Head of caudate nucleus (tissue), 42 donors: Measurements from ENCODE around the gene VWA7.

Source experiments
- DNase-seq, 42 donors: peaks; one replicate each; pipeline versions ENCODE4 v3.0.0 to v3.0.0-alpha.2; 2020 to 2021; ENCODE audit warnings: mixed read lengths in 7 of 42
- intact Hi-C: fragments of 100-400 bp; cut with DNase I; formaldehyde crosslinking; loops from one replicate; pipeline ENCODE4 v1.15.0; 2022

The VWA7 gene

DNA sequence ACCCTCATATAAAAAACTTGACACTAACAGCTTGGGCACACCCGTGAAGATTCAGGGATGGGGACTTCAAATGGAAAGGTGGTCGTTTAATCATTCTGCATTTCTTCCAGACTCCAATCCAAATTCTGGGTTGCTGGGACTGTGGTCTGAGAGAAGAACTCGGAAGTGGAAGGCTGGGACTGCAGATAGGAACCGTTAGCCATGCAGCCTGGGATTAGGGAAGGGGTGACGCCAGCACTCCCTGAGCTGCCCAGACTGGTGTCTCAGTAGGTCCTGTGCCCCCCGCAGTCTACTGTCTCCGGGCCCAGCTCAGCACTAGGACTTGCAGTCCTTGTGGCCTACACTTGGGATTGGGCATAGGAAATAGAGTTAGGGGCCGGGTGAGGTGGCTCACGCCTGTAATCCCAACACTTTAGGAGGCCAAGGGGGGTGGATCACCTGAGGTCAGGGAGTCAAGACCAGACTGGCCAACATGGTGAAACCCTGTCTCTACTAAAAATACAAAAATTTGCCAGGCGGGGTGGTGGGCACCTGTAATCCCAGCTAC lies 40.3 kb downstream of the VWA7 start:
- intact Hi-C loops, result loop anchor here (5.0 kb wide), 1 partner anchor 60 kb away; the partner anchor contains the start of gene VARS1
- DNase-seq, result no peak

DNA sequence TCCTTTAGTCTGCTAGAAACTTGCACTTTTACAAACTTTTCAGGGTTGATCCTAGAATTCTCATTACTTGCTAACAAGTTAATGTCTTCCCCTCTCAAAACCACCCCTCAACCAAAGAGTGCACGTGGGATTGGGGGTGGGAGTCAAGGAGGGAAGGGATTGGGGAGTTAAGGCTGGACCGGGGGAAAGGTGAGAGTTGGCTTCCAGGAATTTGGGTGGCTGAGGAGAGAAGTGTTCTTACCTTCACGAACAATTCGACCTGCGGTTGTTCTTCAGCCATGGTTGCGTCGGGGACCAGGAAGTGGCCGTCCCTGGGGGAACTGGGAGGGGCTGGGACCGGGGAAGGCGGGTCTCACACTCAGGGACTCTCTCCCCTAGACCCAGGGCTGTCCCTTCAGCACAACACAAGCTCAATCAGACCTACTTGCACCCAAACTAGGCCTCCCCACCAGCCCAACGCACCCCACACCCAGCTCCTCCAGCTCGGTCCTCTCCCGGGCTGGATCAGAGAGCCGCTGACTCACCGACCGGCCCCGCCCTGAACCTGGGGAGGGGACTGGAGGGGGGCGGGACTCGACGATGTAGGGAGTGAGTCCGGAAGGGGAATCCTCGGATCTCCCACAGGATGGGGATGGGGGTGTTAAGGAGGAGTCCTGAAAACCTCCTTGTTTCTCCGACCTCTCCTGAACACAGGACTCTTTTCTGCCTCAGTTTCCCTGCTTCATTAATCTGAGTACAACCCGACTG lies 40.9 kb downstream of the VWA7 start, which contains the start of gene CLIC1:
Gene CLIC1, minus strand, starts transcription at position 510 of the 747 bp plus-strand sequence. Its CDS starts 230 bp downstream, at position 280.
- peak in 20 of 42 donors; percentile 20 to 64 (median 40) for DNase-seq
- intact Hi-C loops, result loop anchor here (5.0 kb wide), 1 partner anchor 61 kb away; the partner anchor contains the start of gene VARS1

DNA sequence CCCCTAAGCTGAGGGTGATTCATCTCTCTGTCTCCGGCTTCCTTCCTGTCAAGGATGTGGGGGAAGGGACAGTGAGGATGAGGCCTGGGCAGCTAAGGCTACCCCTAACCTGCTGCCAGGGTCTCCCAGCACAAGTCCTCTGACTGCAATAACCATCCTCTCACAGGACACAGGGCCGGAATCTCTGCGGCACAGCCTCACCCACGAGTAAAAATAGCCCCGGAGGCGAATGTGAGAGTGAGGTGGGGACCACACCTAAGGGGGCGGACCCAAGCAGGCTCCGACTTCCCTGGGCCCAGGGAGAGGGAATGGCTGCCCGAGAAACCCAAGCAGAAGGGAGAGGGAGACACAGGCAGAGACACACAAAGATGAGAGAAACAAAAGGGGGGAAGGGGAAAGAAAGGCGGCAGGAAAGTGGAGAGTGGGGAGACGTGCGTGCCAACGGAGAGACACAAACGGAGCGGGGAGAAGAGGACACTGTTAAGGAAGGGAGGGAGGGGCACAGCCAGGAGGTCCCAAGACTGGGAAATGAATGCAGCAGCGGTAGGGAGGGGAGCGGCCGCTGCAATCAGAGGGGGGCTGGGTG lies 42.2 kb downstream of the VWA7 start:
- peak in 4 of 42 donors; percentile 27 to 56 (median 39) for DNase-seq
- intact Hi-C loops, result loop anchor here (5.0 kb wide), 1 partner anchor 62 kb away; the partner anchor contains the start of gene VARS1

GRCh38 chr6:31734247-31734820 lies 42.8 kb downstream of the VWA7 start:
- no peak for DNase-seq
- intact Hi-C loops, result no loop called here

GRCh38 chr6:31733734-31734133 lies 43.4 kb downstream of the VWA7 start:
- no peak for DNase-seq
- intact Hi-C loops, result no loop called here

- intact Hi-C loops, result no loop called here
Measured at GRCh38 chr6:31732029-31732428, 45.1 kb downstream of the VWA7 start.

DNA sequence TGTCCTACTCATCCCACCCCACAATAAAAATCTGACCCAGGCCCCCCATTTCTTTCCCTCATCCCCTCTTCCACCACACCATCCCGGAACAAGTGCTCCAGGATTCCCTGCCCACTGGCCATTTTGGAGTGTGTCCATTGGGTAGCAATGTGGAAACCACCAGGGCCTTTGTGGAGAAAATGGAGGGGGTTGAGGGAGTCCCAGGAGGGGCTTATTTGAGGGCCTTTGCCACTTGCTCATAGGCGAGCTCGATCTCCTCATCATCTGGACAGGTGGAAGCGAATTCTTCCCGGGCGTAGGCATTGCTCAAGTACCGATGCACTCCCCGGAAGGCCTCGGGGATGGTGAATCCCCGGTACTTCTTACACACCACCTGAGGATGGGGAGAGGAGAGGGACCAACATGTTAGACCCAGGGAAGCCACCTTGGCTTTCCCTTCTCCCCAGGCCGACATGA lies 46.5 kb downstream of the VWA7 start:
- no peak for DNase-seq
- intact Hi-C loops, result no loop called here

More at GRCh38 chr6:31732029-31732428, 45.1 kb downstream of the VWA7 start:
- no peak for DNase-seq

DNA sequence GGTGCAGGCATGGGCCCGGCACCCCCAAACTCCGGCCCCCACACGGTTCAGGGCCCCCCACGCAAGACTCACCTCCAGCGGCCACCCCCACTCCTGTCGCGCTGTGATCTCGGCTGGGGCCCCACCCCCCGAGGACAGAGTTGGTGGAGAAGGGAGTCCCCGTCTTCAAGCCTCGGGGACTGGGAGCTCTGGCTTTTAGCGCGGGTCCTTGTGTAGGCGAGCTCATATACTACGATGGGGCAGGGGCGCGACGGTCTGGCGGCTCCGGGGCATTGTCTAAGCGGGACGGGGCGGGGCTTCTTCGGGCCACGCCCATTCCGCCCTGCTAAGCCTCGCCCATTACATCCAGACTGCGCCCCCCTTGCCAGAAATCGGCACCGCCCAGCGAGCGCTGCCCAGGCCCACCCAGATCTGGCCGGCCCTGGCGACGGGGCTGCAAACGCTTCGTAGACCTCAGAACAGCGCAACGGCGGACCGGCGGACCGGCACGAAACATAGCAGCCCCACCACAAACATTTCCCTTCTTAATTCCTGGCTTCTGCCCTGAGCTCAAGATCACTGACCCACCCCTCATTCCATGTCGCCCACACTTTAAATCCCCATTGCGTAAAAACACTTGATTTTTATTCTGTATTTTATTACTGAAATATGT lies 47.0 kb downstream of the VWA7 start:
- intact Hi-C loops, result no loop called here
- DNase-seq, result peak; percentile 54 to 87 (median 74)

DNA sequence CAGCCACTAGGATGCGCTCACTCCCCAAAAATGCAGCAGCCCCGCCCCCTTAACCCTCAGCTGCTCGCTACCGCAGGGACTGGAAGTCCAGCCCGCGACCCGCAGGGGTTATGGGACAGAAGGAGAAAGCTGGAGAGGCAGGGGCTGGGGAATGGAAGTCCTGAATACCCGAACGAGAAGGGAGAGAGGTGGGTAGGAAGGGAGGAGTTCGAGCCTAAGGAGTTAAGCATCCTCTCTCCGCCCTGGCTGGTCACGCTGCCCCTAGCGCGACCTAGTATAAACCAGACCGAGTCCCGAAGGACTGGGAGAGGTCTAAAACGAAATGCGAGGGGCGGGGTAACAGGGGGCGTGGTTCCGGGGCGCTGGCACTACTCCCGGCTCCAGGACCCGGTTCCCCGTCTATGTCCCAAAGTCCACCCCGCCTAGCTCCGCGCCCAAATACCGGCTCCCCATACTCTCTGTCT lies 47.6 kb downstream of the VWA7 start:
- intact Hi-C loops, result no loop called here
- DNase-seq, result peak; percentile 58 to 89 (median 79)

DNA sequence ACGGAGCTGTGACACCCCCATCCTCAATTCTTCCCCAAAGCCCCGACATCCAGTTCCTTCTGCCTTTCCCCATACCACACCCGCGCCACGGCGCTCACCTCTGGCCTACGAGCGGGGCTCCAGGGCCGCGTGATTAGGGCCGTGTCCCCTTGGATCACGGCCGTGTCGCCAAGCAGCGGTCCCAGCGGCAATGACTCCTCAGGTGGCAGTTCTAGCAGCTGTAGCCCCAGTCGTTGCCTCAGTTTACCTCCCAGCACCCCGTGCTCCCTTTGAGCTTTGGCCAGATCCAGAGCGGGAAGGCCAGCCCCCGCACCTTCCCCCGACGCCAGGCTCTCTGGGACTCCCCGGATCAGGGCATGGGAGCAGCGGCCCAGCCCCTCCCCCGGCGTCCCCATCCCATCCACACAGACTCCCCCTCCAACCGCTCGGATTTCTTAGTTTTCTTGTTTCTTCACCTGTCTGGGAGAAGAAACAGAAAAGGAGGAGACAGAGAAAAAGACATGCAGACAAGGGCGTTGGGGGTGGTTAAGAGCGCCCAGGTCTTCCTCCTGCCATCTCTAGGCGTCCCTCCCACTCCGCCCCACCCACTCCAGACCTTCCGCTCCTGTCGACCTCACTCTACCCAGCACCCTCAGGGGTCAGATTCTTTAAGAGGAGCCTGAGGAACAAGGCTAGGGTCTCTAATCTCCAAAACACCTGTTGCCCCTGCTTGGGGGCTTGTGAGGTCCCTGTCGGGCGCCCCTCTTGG lies 48.2 kb downstream of the VWA7 start, which contains the start of gene DDAH2:
Gene DDAH2, minus strand, starts transcription at position 533 of the 748 bp plus-strand sequence. Its CDS starts 138 bp downstream, at position 395.
- intact Hi-C loops, result no loop called here
- peak in 1 of 42 donors; percentile 36 for DNase-seq

DNA sequence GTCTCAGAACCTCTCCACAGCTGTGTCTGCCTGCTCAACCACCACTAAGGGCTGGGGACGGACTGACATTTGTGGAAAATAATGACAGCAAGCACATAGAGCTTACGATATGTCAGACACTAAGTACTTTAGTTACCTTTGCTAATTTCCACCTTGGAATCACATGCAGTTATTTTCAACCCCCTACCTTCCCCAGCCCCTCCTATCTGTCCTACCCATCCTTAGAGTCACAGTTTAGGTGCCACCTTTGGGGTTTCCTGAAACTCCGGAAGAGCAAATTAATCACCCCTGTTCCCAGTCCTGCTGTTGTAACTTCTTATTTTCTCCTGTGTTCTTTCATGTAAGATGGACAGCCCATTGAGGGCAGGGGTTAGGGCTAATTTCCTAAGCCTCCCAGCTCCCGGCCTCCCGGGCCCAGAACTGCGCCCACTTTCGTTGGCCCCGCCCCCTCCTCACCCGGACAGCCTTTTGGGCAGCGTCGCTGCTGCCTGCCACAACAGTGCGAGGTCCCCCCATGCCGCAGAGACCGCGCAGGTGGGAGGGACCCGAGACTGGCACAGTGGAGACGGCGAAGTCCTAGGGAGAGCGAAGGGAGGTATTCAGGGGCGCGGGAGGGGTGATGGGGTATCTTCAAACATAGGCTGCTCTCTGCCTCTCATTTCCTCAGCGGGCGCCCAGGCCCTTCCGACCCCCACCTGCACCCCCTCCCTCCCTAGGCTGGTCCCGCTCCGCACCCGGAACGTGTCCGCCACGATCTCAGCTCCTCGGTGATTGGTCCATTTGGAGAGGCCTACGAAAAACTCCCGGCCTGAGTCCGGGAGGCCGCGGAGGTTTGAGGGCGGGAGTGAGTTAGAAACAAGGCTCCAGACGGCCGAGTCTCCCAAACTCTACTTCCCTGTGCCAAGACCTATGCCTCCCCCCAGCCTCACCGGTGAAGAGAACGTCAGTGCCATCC lies 49.1 kb downstream of the VWA7 start:
- intact Hi-C loops, result no loop called here
- DNase-seq, result no peak

DNA sequence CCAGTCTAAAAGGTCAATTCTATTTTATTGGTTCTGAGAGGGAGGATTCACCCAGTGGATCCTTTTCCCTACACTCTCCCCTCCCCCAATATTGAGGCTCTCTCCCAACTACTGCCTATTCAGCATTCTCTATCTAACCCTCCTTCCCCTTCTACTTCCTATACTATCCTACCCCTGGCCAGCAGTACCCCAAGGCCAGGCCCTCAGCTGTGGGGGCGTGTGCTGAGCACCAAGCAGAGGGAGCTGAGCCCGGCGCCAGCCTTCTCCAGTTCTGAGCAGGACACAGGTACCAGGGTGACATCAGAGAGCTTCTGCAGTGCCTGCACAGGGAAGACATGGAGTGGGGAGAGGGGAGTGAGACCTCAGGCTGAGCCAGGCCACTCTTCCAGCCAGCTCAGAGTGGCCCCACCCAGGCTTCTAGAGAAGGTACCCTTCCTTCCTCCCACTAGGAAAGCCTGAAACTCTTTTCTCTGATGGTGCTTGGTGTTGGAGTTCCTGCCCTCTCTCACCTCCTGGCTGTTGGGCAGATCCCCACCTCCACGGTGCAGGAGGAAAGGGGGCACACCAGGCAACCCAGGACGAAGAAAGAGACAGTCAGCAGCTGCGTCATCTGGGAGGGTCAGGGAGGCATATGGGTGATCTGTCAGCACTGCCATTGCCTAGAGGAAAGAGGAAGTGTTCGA lies 50.0 kb downstream of the VWA7 start:
- peak in 5 of 42 donors; percentile 22 to 56 (median 37) for DNase-seq

DNA sequence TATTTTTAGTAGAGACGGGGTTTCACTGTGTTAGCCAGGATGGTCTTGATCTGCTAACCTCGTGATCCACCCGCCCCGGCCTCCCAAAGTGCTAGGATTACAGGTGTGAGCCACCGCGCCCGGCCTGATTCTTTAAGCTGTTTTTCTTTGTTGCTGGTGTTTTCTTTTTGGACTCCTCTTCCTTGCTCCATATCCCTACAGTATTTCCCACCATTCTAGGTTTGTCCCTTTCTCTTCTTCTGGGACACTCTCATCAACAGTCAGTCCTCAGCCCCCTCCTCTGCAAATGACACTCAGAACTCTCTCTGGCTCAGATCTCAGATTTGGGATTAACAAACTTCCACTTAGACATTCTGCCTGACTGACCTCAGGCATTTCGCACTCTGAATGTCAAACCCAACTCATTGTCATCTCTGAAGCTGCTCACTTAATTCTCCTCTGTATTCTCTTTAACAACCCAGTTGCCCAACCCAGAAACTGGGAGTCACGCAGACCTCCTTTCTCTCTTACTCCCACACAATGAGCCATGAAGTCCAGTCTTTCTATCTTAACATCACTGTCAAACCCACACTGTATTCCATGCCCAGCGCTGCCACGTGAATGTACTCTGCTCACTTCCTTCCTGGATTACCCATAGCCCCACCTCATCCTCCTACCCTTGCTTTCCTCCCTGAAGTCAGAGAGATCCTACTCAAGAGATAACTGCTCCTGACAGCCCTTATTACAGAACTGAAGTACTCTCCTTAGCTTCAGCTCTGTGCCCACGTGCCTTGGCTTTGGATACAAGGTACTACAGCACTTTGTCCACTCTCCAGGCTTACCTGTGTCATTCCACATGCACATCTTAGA lies 51.4 kb downstream of the VWA7 start:
- DNase-seq, result peak in 9 of 42 donors; percentile 28 to 66 (median 46)
- intact Hi-C loops, result no loop called here

More for the DNA sequence above, 50.0 kb downstream of the VWA7 start:
- intact Hi-C loops, result no loop called here

DNA sequence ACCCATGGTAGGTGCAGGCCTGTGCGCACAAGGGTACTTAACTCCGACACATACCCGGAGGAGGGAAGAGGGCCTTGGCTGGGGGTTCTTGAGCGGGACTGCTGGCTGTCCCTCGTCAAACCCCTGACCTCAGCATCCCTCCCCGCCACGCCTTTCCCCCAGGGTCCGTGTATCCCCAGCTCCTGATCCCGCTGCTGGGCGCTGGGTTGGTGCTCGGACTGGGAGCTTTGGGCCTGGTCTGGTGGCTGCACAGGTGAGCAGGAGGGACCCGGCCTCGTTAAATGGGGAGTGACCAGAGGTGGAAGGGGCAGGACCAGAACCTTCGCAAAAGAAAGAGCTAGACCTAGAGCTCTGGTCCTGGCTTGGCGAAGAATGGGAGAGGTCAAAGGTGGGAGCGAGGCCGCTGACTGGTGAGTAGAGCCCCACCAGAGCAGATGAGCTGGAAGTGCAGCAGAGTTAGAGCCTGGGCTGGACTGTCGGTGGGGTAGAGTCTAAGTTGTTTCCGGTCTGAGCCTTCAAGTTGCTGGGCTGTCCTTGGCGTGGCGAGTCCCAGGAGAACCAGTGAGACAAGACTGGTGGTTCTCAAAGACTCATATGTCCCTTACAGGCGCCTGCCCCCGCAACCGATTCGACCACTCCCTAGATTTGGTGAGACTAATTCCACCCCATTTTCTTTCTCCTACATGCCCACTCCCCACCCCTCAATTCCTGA lies 53.0 kb downstream of the VWA7 start:
- intact Hi-C loops, result no loop called here

More for the DNA sequence above, 53.0 kb downstream of the VWA7 start:
- no peak for DNase-seq
